Superior temporal gyrus (tissue), 1 donor: ENCODE data around the gene DDX3X.
"Not testable (repeated sequence)": the region's sequence is repeated elsewhere in the genome, so short reads cannot be mapped to it uniquely, and the experiment has no call there.

Experiments
- DNase-seq: peaks from one replicate; pipeline ENCODE4 v3.0.0-alpha.2; 2016; ENCODE audit errors: extremely low spot score

Gene DDX3X

GRCh38 chrX:41333744-41334362 lies at the start of gene DDX3X:
Gene DDX3X (plus strand): TSS chrX:41334162. CDS start chrX:41334253, 91 bp downstream.
- peak; percentile 87 for DNase-seq

- DNase-seq = not testable (repeated sequence)
Observed at GRCh38 chrX:41285928-41286327, 48.0 kb upstream of the DDX3X start.

GRCh38 chrX:41288641-41289040 lies 45.3 kb upstream of the DDX3X start:
- DNase-seq = no peak

- DNase-seq = no peak
Observed at GRCh38 chrX:41289095-41289494, 44.9 kb upstream of the DDX3X start.

- no peak for DNase-seq
Observed at GRCh38 chrX:41291309-41291708, 42.7 kb upstream of the DDX3X start.

GRCh38 chrX:41293269-41293668 lies 40.7 kb upstream of the DDX3X start:
- DNase-seq = no peak

GRCh38 chrX:41300758-41301437 lies 33.1 kb upstream of the DDX3X start:
- DNase-seq = no peak

- DNase-seq = no peak
Observed at GRCh38 chrX:41301438-41301824, 32.5 kb upstream of the DDX3X start.

GRCh38 chrX:41302370-41302769 lies 31.6 kb upstream of the DDX3X start:
- no peak for DNase-seq

- DNase-seq = no peak
Observed at GRCh38 chrX:41303013-41303412, 30.9 kb upstream of the DDX3X start.

GRCh38 chrX:41304178-41304577 lies 29.8 kb upstream of the DDX3X start:
- no peak for DNase-seq

- no peak for DNase-seq
Observed at GRCh38 chrX:41308884-41309647, 24.9 kb upstream of the DDX3X start.

GRCh38 chrX:41312786-41313185 lies 21.2 kb upstream of the DDX3X start:
- no peak for DNase-seq

- no peak for DNase-seq
Observed at GRCh38 chrX:41313419-41313818, 20.5 kb upstream of the DDX3X start.

GRCh38 chrX:41314204-41314603 lies 19.8 kb upstream of the DDX3X start:
- DNase-seq = no peak

- DNase-seq = no peak
Observed at GRCh38 chrX:41314881-41315280, 19.1 kb upstream of the DDX3X start.

GRCh38 chrX:41316266-41316665 lies 17.7 kb upstream of the DDX3X start:
- not testable (repeated sequence) for DNase-seq

GRCh38 chrX:41317477-41318208 lies 16.3 kb upstream of the DDX3X start:
- DNase-seq = no peak

GRCh38 chrX:41320393-41320792 lies 13.6 kb upstream of the DDX3X start:
- DNase-seq = no peak

GRCh38 chrX:41322821-41323603 lies 10.9 kb upstream of the DDX3X start:
- no peak for DNase-seq

- no peak for DNase-seq
Observed at GRCh38 chrX:41326431-41326830, 7.5 kb upstream of the DDX3X start.
